Measurements from ENCODE around the gene IFFO2. TPM values are rescaled to one million over a fixed set of nuclear protein-coding genes. Genes with fewer than 3 reads are reported as not detected.

The IFFO2 gene
- total and polyA plus RNA-seq, 4 donors = 0.88 to 7.4 (median 3.0) TPM

- Histone ChIP-seq H3K4me3 (ENCODE audit: low read depth in 1 of 3, low read length in 3 of 3) (no peak overlapping the region), H3K36me3 (ENCODE audit: control insufficient read depth in 4 of 4, insufficient read depth in 3 of 4, low read depth in 1 of 4, low read length in 3 of 4) (no peaks in the 10 kb centered on the region), H3K27ac (ENCODE audit: low read depth in 1 of 2, low read length in 2 of 2) (peak overlapping the region in 1 of 2 donors; percentile 18), H3K4me1 (ENCODE audit: control insufficient read depth in 4 of 4, insufficient read depth in 4 of 4, low read length in 3 of 4) (peaks cover 5 to 17% (median 8%) of the 10 kb centered on the region in 4 donors), H3K9ac (ENCODE audit: low read depth in 1 of 2, low read length in 2 of 2) (no peak overlapping the region), H3K9me3 (ENCODE audit: control insufficient read depth in 4 of 4, low read length in 3 of 4) (no peaks in the 10 kb centered on the region), H3K27me3 (ENCODE audit: control insufficient read depth in 4 of 4, insufficient read depth in 4 of 4, low read length in 3 of 4) (no peaks in the 10 kb centered on the region)
- WGBS = 60% methylated on average over 11 of the region's 11 CpGs
- no peak for DNase-seq (ENCODE audit: low spot score)
- TF ChIP-seq RXRA (IDR thresholded peaks at IDR 0.05) = peak in 1 of 2 donors; percentile 57
- TF ChIP-seq YY1 (IDR thresholded peaks at IDR 0.05) = peak; percentile 67
- peak; percentile 34 for TF ChIP-seq REST (IDR thresholded peaks at IDR 0.05)
- no peak for TF ChIP-seq FOXA1 (IDR thresholded peaks at IDR 0.05)
- peak; percentile 44 to 63 for TF ChIP-seq HNF4A (conservative IDR thresholded peaks at IDR 0.05)
- TF ChIP-seq FOXA2 (IDR thresholded peaks at IDR 0.05) = peak; percentile 14
- no peak for TF ChIP-seq ATF3 (IDR thresholded peaks at IDR 0.05)
- peak; percentile 96 for TF ChIP-seq MAX (IDR thresholded peaks at IDR 0.05)
Observed at GRCh38 chr1:18936814-18937481, 19.5 kb downstream of the IFFO2 start.

- no peaks in the 10 kb centered on the region for H3K36me3 ChIP-seq (ENCODE audit: control insufficient read depth in 4 of 4, insufficient read depth in 3 of 4, low read depth in 1 of 4, low read length in 3 of 4)
- H3K4me1 ChIP-seq (ENCODE audit: control insufficient read depth in 4 of 4, insufficient read depth in 4 of 4, low read length in 3 of 4) = peaks cover 5 to 19% (median 8%) of the 10 kb centered on the region in 4 donors
- TF ChIP-seq HNF4A (conservative IDR thresholded peaks at IDR 0.05) (no peak), JUND (IDR thresholded peaks at IDR 0.05) (no peak)
- no peak overlapping the region for H3K4me3 ChIP-seq (ENCODE audit: low read depth in 1 of 3, low read length in 3 of 3)
- H3K9ac ChIP-seq (ENCODE audit: low read depth in 1 of 2, low read length in 2 of 2) = no peak overlapping the region
- no peaks in the 10 kb centered on the region for H3K27me3 ChIP-seq (ENCODE audit: control insufficient read depth in 4 of 4, insufficient read depth in 4 of 4, low read length in 3 of 4)
- DNase-seq (ENCODE audit: low spot score) = no peak
- no peaks in the 10 kb centered on the region for H3K9me3 ChIP-seq (ENCODE audit: control insufficient read depth in 4 of 4, low read length in 3 of 4)
- no peak overlapping the region for H3K27ac ChIP-seq (ENCODE audit: low read depth in 1 of 2, low read length in 2 of 2)
- WGBS = 94% methylated on average over 3 of the region's 3 CpGs
Observed at GRCh38 chr1:18936471-18936813, 20.0 kb downstream of the IFFO2 start.

GRCh38 chr1:18934205-18935000 lies 22.1 kb downstream of the IFFO2 start:
- Histone ChIP-seq H3K4me1 (ENCODE audit: control insufficient read depth in 4 of 4, insufficient read depth in 4 of 4, low read length in 3 of 4) (peaks cover 5 to 16% (median 8%) of the 10 kb centered on the region in 4 donors), H3K9ac (ENCODE audit: low read depth in 1 of 2, low read length in 2 of 2) (no peak overlapping the region), H3K4me3 (ENCODE audit: low read depth in 1 of 3, low read length in 3 of 3) (no peak overlapping the region), H3K27ac (ENCODE audit: low read depth in 1 of 2, low read length in 2 of 2) (no peak overlapping the region), H3K36me3 (ENCODE audit: control insufficient read depth in 4 of 4, insufficient read depth in 3 of 4, low read depth in 1 of 4, low read length in 3 of 4) (no peaks in the 10 kb centered on the region), H3K9me3 (ENCODE audit: control insufficient read depth in 4 of 4, low read length in 3 of 4) (no peaks in the 10 kb centered on the region), H3K27me3 (ENCODE audit: control insufficient read depth in 4 of 4, insufficient read depth in 4 of 4, low read length in 3 of 4) (no peaks in the 10 kb centered on the region)
- WGBS = 83% methylated on average over 14 of the region's 14 CpGs
- DNase-seq (ENCODE audit: low spot score) = no peak
- no peak for TF ChIP-seq HNF4A (conservative IDR thresholded peaks at IDR 0.05)
- no peak for TF ChIP-seq RAD21 (IDR thresholded peaks at IDR 0.05)
- TF ChIP-seq CTCF (IDR thresholded peaks at IDR 0.05; ENCODE audit: low read depth, low read length, missing input control) = no peak
- no peak for TF ChIP-seq MAX (IDR thresholded peaks at IDR 0.05)
- TF ChIP-seq FOXA1 (IDR thresholded peaks at IDR 0.05) = no peak
- no peak for TF ChIP-seq HNF4G (IDR thresholded peaks at IDR 0.05)
- TF ChIP-seq ATF3 (IDR thresholded peaks at IDR 0.05) = no peak
- TF ChIP-seq JUND (IDR thresholded peaks at IDR 0.05) = no peak
- TF ChIP-seq YY1 (IDR thresholded peaks at IDR 0.05) = no peak
- no peak for TF ChIP-seq FOXA2 (IDR thresholded peaks at IDR 0.05)
- TF ChIP-seq SP1 (IDR thresholded peaks at IDR 0.05) = no peak
- no peak for TF ChIP-seq NR2F2 (IDR thresholded peaks at IDR 0.05)
- TF ChIP-seq EGR1 (IDR thresholded peaks at IDR 0.05; ENCODE audit: low read depth in 2 of 2) = no peak
- no peak for TF ChIP-seq ZBTB33 (IDR thresholded peaks at IDR 0.05)
- no peak for TF ChIP-seq RXRA (IDR thresholded peaks at IDR 0.05)
- TF ChIP-seq TAF1 (conservative IDR thresholded peaks at IDR 0.05) = no peak

All from liver (tissue), 9 donors.